ENCODE measurements around the gene NINJ1. TPM values are rescaled to one million over a fixed set of nuclear protein-coding genes. Genes with fewer than 3 reads are reported as not detected.
"Not testable (repeated sequence)": the region's sequence is repeated elsewhere in the genome, so short reads cannot be mapped to it uniquely, and the experiment has no call there.

NINJ1 gene
- total RNA-seq, 2 experiments from 2014 or later = 74.9 to 77.8 TPM

DNA sequence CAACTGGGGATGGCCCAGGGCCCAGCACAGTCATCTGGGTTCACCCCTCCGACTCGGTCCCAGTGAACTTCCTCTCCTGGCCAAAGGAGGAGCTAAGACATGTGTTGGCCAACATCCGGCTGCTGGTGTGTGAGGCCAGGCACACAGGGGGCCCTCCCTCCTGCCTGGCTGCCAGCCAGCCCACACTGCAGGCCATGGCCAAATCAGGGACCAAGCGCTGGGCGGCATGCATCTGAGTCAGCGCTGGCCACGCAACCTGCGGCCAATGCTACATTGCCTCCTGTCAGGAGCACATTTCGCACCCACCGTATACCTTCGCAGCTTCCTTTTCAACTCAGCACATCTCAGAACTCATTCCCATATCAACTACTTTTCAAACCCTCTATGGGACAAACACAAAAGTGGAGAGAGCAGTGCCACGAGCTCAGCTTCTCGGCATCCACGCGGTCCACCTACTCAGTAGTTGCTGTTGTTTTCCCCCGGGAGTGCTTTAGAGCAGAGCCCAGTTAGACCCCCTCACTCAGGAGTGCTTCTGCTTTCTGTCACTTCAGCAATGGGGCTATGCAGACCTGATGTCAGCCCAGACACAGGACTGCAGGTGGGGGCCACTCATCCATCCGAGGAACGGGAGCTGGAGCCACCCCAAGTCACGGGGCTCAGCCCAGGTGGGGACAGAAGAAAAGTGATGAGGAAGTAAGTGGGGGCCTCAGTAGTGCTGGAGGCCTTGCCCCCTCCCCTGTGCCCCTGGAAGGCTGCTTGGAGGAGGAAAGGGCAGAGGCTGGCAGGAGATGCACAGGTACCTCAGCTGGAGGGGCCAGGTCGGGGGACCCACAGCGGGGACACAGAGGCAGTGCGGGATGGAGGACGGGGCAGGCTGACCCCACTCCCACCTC lies 13.9 kb downstream of the NINJ1 start:
- Mint-ChIP-seq H3K4me3 (no peak overlapping the region), H3K27ac (peak overlapping the region; percentile 78)

DNA sequence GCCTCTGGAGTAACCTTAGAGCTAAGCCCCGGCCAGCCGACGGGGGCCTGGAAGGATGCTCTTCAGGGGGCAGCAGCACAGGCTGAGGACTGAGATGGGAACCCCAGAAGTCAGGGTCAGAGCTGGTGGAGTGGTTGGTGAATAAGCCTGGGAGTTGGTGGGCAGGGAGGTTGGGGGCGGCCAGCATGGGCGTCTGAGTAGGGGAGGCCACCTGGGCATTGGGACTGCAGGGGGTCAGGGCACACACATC lies 14.4 kb downstream of the NINJ1 start:
- DNase-seq = no peak
- Mint-ChIP-seq H3K9me3 (no peaks in the 10 kb centered on the region), H3K4me3 (no peak overlapping the region), H3K27me3 (no peaks in the 10 kb centered on the region), H3K27ac (peak overlapping the region; percentile 78), H3K36me3 (peaks cover 9% of the 10 kb centered on the region), H3K4me1 (peaks cover 15% of the 10 kb centered on the region)

More for the DNA sequence above, 13.9 kb downstream of the NINJ1 start:
- Mint-ChIP-seq H3K27me3 (no peaks in the 10 kb centered on the region), H3K4me1 (peaks cover 12% of the 10 kb centered on the region), H3K9me3 (no peaks in the 10 kb centered on the region), H3K36me3 (peaks cover 13% of the 10 kb centered on the region)
- DNase-seq = peak; percentile 51

DNA sequence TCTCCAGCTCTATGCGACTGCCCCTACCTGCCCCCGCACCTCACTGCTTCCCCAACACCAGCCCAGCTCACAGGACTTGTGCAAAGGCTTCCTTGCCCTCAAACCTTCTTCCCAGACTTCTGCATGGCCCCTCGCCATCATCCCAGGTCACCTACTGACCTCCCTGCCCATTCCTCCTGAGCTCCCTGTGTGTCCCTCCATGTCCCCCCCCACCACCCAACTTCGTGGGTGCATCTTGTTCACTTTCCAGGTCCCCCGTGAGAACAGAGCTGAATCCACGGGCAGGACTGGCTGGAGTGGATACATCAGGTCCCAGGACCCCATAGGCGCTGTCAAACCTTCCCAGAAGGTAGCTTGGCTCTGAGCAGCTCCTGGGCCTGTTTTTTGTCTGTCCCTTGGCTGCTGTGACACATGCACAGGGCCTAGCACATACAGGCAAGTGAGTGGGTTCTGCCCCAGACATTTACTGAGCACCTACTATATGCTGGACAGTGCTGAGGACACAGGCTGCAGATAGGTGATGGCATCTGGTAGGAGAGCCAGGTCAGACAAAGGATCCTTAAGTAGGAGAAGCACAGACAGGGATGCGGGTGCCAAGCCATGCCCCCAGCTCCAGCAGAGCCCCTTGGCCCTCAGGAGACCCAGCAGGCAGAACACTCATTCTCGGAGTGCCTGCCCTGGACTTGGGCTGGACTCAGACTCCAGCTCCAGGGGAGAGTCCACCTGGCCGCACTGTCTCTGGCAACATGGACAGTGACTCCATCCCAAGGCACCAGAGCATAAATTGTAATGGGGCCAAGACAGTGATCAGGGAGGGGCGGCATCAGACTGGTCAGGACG lies 15.0 kb downstream of the NINJ1 start:
- peaks cover 4% of the 10 kb centered on the region for H3K36me3 Mint-ChIP-seq
- no peak for DNase-seq
- H3K4me1 Mint-ChIP-seq = peaks cover 15% of the 10 kb centered on the region
- no peak overlapping the region for H3K4me3 Mint-ChIP-seq
- no peaks in the 10 kb centered on the region for H3K27me3 Mint-ChIP-seq
- peak overlapping the region; percentile 78 for H3K27ac Mint-ChIP-seq
- H3K9me3 Mint-ChIP-seq = no peaks in the 10 kb centered on the region

- Mint-ChIP-seq H3K36me3 (peaks cover 4% of the 10 kb centered on the region), H3K4me1 (peaks cover 17% of the 10 kb centered on the region), H3K27ac (no peak overlapping the region), H3K9me3 (no peaks in the 10 kb centered on the region), H3K4me3 (no peak overlapping the region), H3K27me3 (no peaks in the 10 kb centered on the region)
- DNase-seq = no peak
These were observed 15.9 kb downstream of the NINJ1 start for GRCh38 chr9:93117924-93118862.

GRCh38 chr9:93117521-93117920 lies 16.5 kb downstream of the NINJ1 start:
- not testable (repeated sequence) for H3K9me3 Mint-ChIP-seq, H3K27me3 Mint-ChIP-seq, H3K36me3 Mint-ChIP-seq, H3K4me3 Mint-ChIP-seq, DNase-seq, H3K27ac Mint-ChIP-seq
- peaks cover 17% of the 10 kb centered on the region for H3K4me1 Mint-ChIP-seq

DNA sequence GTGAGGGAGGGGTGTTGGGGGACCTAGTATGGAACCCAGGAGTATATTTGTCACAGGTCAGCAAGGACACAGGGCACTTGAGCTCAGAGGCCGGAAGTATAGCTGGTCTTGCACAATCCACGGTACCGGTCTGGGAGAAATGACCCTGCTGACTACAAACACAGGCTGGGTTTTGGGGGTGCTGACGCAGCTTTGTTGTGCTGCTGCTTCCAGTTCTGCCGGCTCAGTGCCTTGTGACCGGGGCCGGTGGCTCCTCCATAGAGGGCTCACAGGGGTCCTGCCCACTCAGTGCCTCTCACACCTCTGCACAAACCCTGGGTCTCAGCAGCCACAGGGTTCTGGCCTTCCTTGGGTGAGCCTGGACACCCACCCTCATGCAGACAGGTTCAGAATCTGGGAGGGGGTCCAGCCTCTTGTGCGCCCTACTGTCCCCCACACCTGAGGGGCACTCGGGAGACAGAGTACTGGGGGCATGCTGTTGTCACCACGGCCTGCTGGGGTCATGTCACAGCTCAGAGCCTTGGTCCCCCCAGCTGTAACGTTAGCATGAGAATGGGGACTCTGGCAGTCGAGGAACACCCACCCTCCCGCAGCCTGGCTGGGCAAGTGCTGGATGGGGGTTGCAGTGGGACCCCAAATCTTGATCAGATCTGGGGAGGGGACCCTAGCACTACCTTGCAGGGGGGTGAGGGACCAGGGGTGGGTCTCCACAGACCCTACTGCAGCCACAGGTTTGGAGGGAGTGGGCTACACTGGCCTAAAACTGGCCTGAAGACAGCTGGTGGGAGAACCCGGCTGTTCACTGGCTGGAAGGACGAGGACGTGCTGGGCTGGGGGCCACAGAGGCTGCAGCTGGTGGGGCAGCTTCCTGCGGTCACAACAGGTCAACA lies 17.7 kb downstream of the NINJ1 start:
- no peak for DNase-seq
- H3K27me3 Mint-ChIP-seq = no peaks in the 10 kb centered on the region
- H3K27ac Mint-ChIP-seq = no peak overlapping the region
- no peak overlapping the region for H3K4me3 Mint-ChIP-seq
- H3K4me1 Mint-ChIP-seq = peaks cover 17% of the 10 kb centered on the region
- no peaks in the 10 kb centered on the region for H3K9me3 Mint-ChIP-seq
- peaks cover 2% of the 10 kb centered on the region for H3K36me3 Mint-ChIP-seq

DNA sequence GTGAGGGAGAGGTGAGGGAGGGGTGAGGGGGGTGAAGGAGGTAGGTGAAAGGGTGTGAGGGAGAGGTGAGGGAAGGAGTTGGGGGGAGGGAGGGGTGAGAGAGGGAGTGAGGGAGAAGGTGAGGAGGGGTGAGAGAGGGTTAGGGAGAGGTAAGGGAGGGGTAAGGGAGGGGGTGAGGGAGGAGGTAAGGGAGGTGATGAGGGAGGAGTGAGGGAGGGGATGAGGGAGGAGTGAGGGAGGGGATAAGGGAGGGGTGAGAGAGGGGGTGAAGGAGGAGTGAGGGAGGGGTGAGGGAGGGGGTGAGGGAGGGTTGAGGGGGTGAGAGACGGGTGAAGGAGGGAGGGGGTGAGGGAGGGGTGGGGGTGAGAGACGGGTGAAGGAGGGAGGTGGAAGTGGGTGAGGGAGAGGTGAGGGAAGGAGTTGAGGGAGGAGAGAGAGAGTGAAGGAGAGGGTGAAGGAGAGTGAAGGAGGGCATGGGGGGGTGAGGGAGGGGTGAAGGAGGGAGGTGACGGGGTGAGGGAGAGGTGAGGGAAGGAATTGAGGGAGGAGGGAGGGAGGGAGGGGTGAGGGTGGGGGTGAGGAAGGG lies 18.5 kb downstream of the NINJ1 start:
- Mint-ChIP-seq H3K27ac (no peak overlapping the region), H3K4me1 (peaks cover 16% of the 10 kb centered on the region), H3K36me3 (peaks cover 5% of the 10 kb centered on the region), H3K9me3 (no peaks in the 10 kb centered on the region), H3K27me3 (no peaks in the 10 kb centered on the region), H3K4me3 (no peak overlapping the region)
- no peak for DNase-seq

DNA sequence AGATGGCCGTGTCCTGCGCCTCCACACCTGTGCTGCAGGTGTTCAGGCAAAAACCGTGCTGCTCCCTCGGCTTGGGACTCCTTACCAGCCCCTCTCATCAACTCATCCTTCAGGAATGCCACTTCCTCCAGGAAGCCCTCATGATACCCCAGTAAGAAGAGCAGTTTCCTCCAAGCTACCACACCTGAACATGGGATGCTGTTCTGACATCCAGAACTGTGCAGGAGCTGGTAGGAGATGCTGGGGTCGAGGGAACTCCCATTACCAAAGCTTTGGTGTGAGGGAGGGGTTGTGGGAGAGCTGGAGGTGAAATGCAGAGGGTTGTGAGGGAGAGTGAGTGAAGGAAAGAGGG lies 19.1 kb downstream of the NINJ1 start:
- H3K4me1 Mint-ChIP-seq = peaks cover 10% of the 10 kb centered on the region
- no peaks in the 10 kb centered on the region for H3K9me3 Mint-ChIP-seq
- DNase-seq = no peak
- H3K36me3 Mint-ChIP-seq = peaks cover 3% of the 10 kb centered on the region
- H3K27ac Mint-ChIP-seq = peak overlapping the region; percentile 59
- H3K27me3 Mint-ChIP-seq = no peaks in the 10 kb centered on the region
- no peak overlapping the region for H3K4me3 Mint-ChIP-seq

- no peak overlapping the region for H3K27ac Mint-ChIP-seq
- peaks cover 5% of the 10 kb centered on the region for H3K4me1 Mint-ChIP-seq
- no peak overlapping the region for H3K4me3 Mint-ChIP-seq
- no peaks in the 10 kb centered on the region for H3K27me3 Mint-ChIP-seq
- H3K36me3 Mint-ChIP-seq = peaks cover 3% of the 10 kb centered on the region
- no peak for DNase-seq
- no peaks in the 10 kb centered on the region for H3K9me3 Mint-ChIP-seq
These were observed 19.7 kb downstream of the NINJ1 start for GRCh38 chr9:93114169-93114983.

- no peaks in the 10 kb centered on the region for H3K9me3 Mint-ChIP-seq
- no peak for DNase-seq
- peaks cover 7% of the 10 kb centered on the region for H3K36me3 Mint-ChIP-seq
- no peak overlapping the region for H3K4me3 Mint-ChIP-seq
- no peak overlapping the region for H3K27ac Mint-ChIP-seq
- no peaks in the 10 kb centered on the region for H3K27me3 Mint-ChIP-seq
- peaks cover 19% of the 10 kb centered on the region for H3K4me1 Mint-ChIP-seq
These were observed 21.1 kb downstream of the NINJ1 start for GRCh38 chr9:93112864-93113389.

- Mint-ChIP-seq H3K4me3 (no peak overlapping the region), H3K4me1 (peaks cover 23% of the 10 kb centered on the region), H3K27ac (no peak overlapping the region), H3K36me3 (peaks cover 7% of the 10 kb centered on the region), H3K9me3 (no peaks in the 10 kb centered on the region), H3K27me3 (no peaks in the 10 kb centered on the region)
- DNase-seq = no peak
These were observed 21.8 kb downstream of the NINJ1 start for GRCh38 chr9:93112116-93112863.

- DNase-seq = no peak
- Mint-ChIP-seq H3K27ac (no peak overlapping the region), H3K4me1 (peaks cover 31% of the 10 kb centered on the region)
These were observed 22.5 kb downstream of the NINJ1 start for GRCh38 chr9:93111371-93112115.

More at GRCh38 chr9:93111371-93112115, 22.5 kb downstream of the NINJ1 start:
- Mint-ChIP-seq H3K27me3 (no peaks in the 10 kb centered on the region), H3K36me3 (peaks cover 7% of the 10 kb centered on the region), H3K4me3 (no peak overlapping the region), H3K9me3 (no peaks in the 10 kb centered on the region)
